ENCODE measurements around the gene RPS6KA1.
"Not testable (repeated sequence)": the region's sequence is repeated elsewhere in the genome, so short reads cannot be mapped to it uniquely, and the experiment has no call there.

RPS6KA1 gene

GRCh38 chr1:26529655-26530409 is at the start of gene RPS6KA1:
Gene RPS6KA1, plus strand, starts transcription at chr1:26529761. Its CDS starts 160 bp downstream, at chr1:26529921.
- DNase-seq, result peak; percentile 35

- no peak for DNase-seq
These were observed 46.6 kb upstream of the RPS6KA1 start for GRCh38 chr1:26482921-26483320.

- DNase-seq, result no peak
These were observed 45.6 kb upstream of the RPS6KA1 start for GRCh38 chr1:26483980-26484379.

DNA sequence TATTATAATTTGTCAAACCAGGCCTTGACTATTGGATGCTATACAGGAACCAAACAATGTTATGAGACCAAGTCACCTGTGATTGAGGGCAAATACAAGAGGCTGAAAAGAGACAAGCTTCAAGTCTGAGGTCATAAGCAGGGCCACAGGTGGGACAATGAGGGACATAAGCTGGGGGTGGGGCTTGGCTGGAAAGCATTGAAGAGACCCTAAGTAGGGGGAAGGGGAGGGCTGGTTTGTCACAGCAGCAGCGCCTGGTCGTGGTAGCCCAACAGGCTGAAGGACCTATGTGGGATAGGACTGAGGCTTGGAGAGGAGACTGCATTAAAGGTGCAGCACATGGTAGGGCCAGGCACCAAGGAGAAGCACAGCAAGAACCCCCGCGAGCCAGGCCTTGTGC is 39.4 kb upstream of the RPS6KA1 start:
- DNase-seq, result no peak

DNA sequence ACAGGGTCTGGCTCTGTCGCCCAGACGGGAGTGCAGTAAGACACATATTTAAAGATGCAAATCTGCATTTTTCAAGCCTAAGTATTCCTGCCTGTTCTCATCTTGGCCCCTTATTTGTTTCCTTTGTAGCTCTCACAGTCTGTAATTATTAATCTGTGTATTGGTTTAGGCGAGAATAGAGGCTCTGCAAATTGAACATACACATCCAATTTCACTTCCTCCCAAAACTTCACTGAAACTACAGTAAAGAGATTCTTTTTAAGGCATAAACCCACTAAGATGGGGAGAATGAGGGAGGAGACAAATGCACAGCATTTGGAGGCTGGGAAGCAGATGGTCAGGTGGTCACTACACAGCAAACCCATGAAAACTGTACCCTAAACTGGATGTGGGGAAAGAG is 36.3 kb upstream of the RPS6KA1 start:
- no peak for DNase-seq

GRCh38 chr1:26493938-26494337 is 35.6 kb upstream of the RPS6KA1 start:
- DNase-seq, result no peak

- no peak for DNase-seq
These were observed 32.7 kb upstream of the RPS6KA1 start for GRCh38 chr1:26496861-26497260.

DNA sequence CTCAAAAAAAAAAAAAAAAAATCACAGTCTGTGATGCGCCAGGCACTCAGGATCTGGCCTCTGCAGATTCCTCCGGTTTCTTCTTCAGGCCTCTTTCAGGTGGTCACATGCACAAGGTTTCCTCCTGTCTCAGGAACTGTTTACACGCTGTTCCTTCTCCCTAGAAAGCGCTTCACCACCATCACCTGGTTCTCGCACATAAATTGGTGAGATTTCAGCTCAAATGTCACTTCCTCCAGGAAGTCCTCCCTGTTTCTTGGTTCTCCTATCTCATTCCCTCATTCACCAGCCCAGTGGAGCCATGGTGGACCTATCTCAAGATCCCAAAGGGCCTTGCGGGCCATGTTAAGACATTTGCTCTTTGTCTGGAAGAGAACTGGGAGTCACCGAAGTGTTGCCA is 30.7 kb upstream of the RPS6KA1 start:
- no peak for DNase-seq

GRCh38 chr1:26500488-26501175 is 28.9 kb upstream of the RPS6KA1 start:
- peak; percentile 85 for DNase-seq

DNA sequence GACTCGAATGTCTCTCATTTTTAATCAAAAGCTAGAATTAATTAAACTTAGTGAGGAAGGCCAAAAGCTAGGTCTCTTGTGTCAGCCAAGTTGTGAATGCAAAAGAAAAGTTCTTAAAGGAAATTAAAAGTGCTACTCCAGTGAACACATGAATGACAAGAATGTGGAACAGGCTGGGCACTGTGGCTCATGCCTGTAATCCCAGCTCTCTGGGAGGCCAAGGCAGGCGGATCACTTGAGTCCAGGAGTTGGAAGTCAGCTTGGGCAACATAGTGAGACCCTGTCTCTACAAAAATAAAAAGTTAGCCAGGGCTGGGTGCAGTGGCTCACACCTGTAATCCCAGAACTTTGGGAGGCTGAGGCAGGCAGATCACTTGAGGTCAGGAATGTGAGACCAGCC is 18.9 kb upstream of the RPS6KA1 start:
- not testable (repeated sequence) for DNase-seq

DNA sequence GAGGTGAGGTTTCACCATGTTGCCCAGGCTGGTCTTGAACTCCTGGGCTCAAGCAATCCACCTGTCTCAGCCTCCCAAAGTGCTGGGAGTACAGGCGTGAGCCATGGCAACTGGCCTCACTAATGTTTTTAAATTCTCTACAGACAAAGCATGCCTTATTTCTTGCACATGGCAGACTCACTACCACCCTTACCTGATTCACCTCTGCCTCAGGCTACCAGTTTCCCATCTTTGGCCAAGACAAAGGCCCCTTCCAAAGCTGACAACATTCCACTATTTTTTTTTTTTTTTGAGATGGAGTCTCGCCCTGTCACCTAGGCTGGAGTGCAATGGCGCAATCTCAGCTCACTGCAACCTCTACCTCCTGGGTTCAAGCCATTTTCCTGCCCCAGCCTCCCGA is 13.7 kb upstream of the RPS6KA1 start:
- not testable (repeated sequence) for DNase-seq

DNA sequence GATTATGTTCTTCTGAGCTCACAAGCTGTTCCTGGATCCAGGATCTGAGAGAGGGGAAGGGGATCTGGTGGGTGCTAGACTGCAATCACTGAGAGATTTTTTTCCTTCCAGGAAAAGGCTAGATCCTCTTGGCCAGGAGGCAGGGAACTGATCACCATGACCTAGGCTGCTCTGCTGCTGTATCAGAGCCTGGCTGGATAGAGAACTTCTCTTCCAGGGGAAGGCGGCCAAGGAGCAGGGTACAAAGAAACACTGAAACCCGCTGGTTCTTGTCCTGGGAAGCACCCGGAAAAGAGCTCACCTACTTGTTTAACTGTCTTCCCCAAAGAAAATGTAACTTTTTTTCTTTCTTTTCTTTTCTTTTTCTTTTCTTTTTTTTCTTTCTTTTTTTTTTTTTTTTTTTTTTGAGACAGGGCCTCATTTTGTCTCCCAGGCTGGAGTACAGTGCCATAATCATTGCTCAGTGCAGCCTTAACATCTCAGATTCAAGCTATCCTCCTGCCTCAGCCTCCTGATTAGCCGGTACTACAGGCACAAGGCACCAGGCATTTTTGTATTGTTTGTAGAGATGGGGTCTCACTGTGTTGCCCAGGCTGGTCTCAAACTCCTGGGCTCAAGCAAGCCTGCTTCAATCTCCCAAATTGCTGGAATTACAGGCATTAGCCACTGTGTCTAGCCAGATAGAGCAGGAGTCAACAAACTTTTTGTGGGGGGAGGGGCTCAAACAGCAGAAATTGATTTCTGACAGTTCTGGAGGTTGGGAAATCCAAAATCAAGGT is 12.4 kb upstream of the RPS6KA1 start:
- no peak for DNase-seq

- no peak for DNase-seq
These were observed 11.9 kb upstream of the RPS6KA1 start for GRCh38 chr1:26517766-26518049.

- DNase-seq, result no peak
These were observed 11.2 kb upstream of the RPS6KA1 start for GRCh38 chr1:26518355-26518754.

DNA sequence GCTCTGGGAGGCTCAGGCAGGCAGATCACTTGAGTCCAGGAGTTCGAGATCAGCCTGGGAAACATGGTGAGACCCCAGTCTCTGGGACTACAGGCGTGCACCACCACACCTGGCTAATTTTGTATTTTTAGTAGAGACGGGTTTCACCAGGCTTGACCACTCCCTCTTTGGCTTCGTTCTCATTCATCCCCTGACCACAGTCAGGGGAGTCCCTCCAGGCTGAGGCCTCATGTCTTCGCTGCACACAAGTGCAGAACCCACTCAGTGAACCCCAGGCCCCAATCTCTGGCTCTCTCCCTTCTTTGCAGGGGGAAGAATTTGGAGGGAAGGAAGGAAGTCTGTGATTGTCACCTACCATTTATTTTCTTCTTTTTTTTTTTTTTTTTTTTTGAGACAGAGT is 9.2 kb upstream of the RPS6KA1 start:
- DNase-seq, result no peak

DNA sequence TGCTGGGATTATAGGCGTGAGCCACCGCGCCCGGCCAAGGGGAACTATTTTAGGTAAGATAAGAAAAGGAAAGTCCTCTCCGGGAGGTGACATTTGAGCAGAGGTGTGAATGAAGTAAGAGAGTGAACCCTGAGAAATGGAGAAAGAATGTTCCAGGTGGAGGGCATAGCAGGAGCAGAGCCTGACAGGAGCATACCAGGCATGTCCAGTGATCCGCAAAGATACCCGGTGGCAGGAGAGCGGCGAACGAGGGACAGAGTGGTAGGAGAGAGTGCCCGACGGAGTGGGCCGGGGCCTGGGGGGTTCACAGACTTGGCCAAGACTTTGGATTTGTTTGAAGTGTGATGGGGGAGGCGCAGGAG is 7.9 kb upstream of the RPS6KA1 start:
- DNase-seq, result no peak

GRCh38 chr1:26522073-26522472 is 7.5 kb upstream of the RPS6KA1 start:
- no peak for DNase-seq

DNA sequence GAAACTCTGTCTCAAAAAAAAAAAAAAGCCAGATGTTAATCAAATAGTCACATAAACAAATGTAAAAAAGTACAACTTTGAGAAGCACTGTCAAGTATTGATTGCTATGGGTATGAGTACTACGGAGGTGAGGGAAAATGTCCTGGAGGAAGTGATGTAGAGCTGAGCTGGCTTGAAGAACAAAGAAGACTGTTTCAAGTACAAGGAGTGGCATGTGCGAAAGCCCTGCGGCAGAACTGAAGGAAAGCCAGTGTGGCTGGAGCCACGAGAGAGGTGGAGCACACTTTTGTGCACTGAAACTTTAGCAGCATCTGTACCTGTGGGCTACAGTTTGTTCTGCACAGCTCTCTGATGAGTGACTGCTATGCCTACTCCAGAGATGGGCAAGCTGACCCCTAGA is 5.4 kb upstream of the RPS6KA1 start:
- no peak for DNase-seq

- no peak for DNase-seq
These were observed 3.3 kb upstream of the RPS6KA1 start for GRCh38 chr1:26526287-26526686.

DNA sequence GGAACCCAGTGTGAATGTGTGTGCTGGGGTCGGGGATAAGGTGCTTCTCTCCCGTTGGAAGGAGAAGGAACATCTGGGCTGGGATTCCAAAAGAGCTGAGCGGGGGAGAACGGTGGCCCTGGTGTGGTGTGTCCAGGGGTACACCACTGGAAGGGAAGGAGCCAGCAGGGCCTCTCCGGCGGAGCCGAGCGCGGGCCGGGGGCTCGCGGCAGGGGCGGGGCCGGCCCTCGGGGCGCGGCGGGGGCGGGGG is 231 bp upstream of the RPS6KA1 start:
- DNase-seq, result no peak

DNA sequence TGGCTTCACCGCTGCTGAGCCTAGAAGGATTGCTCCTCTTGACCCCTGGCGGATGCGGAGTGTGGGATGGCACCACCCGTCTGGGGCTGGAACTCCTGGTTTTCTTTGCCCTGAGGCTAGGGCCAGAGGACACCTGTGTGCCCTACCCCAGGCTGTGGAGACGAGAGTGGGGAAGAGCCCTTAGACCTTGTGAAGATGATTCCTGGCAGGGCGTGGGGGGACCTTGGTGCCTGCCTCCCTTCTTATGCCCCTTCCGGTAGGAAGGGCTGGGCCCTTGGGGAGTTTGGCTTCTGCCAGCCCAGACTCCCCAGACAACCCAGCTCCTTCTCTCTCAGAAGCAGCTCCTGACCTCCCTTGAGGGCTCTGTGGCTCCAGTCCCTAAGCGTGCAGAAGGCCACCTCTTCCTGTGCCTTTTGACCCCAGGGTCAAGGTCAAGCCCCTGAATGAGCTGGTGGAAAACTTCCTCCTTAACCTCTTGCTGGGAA is 891 bp downstream of the RPS6KA1 start:
- DNase-seq, result no peak

DNA sequence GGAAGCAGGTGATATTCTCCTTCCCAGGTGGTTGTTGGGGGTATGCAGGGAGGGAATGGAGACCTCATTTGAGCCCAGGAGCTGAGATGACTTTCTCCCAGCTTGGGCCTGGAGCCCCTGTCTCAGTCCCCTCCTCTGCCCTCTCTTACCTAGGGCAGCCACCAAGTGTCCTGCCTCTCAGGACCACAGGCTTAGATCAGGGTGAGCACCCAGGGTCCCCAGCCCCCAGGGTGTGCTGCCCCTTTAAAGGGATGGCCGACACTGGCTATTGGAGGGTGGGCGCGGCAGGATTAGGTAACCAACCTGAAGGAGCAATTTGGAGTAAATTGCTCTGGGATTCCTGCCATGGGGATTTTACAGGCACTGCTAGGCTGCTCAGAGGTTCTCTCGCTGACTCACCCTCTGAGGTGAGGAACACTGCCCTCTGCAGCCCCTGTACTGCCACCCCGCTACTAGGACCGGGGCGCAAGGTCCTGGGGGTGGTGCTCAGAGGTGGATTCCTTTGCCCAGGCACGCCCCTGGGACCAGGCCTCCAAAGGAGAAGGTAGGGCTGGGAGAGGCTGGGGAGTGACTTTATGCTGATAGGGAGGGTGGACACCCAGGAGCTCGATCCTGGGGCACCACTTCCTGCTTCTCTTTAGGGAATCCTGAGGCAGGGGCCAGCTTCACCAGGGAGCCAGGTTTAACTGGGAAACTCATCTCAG is 1.5 kb downstream of the RPS6KA1 start:
- no peak for DNase-seq

DNA sequence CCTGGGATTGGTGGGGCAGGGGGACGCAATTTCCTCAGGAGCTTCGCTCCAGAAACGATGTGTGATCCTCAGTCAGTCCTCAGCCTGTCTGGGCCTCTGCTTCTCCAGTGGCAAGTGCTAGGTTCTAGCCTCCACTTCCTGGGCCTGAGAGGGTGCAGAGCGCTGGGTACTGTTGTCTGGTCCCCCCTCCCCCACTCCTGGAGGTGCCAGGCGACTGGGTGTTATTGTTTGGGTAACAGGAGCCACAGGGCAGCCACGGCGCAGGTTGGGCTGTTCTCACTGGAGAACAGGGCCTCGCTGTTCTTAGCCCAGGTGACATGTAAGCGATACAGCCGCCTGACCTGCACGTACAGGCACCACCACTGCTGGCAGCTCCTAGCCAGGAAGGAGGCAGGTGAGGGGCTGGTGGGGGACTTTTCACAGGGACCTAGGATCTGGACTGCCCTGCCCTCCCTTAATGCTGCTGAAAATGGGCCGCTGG is 2.1 kb downstream of the RPS6KA1 start:
- DNase-seq, result no peak

All from CD4-positive, alpha-beta T cell treated with Interleukin-4 for 4 hours (primary cell).